Caco-2 (cell line): ENCODE results near the gene EIF4EBP3. TPM values are rescaled to one million over a fixed set of nuclear protein-coding genes. Genes with fewer than 3 reads are reported as not detected.
A peak's percentile ranks its signal among the peaks of the same experiment; 100 is the strongest.

Experiments
- BruUV-seq: library from RNA; stranded (reverse); fragments of 400-500 nt; replicated peaks from 2 replicates; lab custom pipeline; 2021; lab: Mats Ljungman, UMichigan
- CTCF ChIA-PET: fragments of 300-600 bp; sonication (Branson Sonifier 250); formaldehyde crosslinking; loops from one replicate; lab custom pipeline; 2022; ENCODE audit warnings: antibody characterized with exemption; lab: Charles Lee
- POLR2A ChIA-PET: fragments of 300-600 bp; sonication (Branson Sonifier 250); formaldehyde crosslinking; loops from one replicate; lab custom pipeline; 2022; ENCODE audit warnings: antibody characterized with exemption; lab: Charles Lee
- DNase-seq, 2 experiments: peaks; one replicate each; pipeline versions ENCODE4 v3.0.0 to v3.0.0-alpha.2; 2020 to 2022
- H3K27me3 ChIP-seq: replicated peaks from 2 replicates; pipeline ENCODE4 v1.6.0; 2011; ENCODE audit warnings: low read length; ENCODE audit not compliant: control insufficient read depth, insufficient read depth
- H3K36me3 ChIP-seq: 2 replicates; pipeline ENCODE4 v1.5.1; 2011; ENCODE audit warnings: low read length; ENCODE audit not compliant: control insufficient read depth, insufficient read depth
- H3K4me1 ChIP-seq: fragments of 250-450 bp; sonication (Bioruptor Pico); 2 replicates; pipeline ENCODE4 v1.5.1; 2020; ENCODE audit warnings: mild to moderate bottlenecking
- H3K4me3 ChIP-seq: 2 replicates; pipeline ENCODE4 v1.5.1; 2011; ENCODE audit warnings: low read depth, mild to moderate bottlenecking, control low read depth, low read length
- H3K9me3 ChIP-seq: fragments of 250-450 bp; sonication (Bioruptor Pico); 2 replicates; pipeline ENCODE4 v1.5.1; 2020; ENCODE audit warnings: mild to moderate bottlenecking, moderate library complexity
- H3K27ac Mint-ChIP-seq: one replicate; pipeline ENCODE4 v1.8.0; 2022; ENCODE audit warnings: mixed read lengths; ENCODE audit not compliant: unreplicated experiment
- H3K27me3 Mint-ChIP-seq: one replicate; pipeline ENCODE4 v1.8.0; 2022; ENCODE audit warnings: mixed read lengths; ENCODE audit not compliant: insufficient read depth, unreplicated experiment
- H3K36me3 Mint-ChIP-seq: one replicate; pipeline ENCODE4 v1.8.0; 2022; ENCODE audit warnings: mild to moderate bottlenecking, mixed read lengths; ENCODE audit not compliant: insufficient read depth, unreplicated experiment
- H3K4me1 Mint-ChIP-seq: one replicate; pipeline ENCODE4 v1.8.0; 2022; ENCODE audit warnings: low read depth, mixed read lengths; ENCODE audit not compliant: unreplicated experiment
- H3K4me3 Mint-ChIP-seq: one replicate; pipeline ENCODE4 v1.8.0; 2022; ENCODE audit warnings: mild to moderate bottlenecking, moderate library complexity, mixed read lengths; ENCODE audit not compliant: unreplicated experiment
- H3K9me3 Mint-ChIP-seq: one replicate; pipeline ENCODE4 v1.8.0; 2022; ENCODE audit warnings: mixed read lengths; ENCODE audit not compliant: unreplicated experiment
- CTCF ChIP-seq, 2 experiments: fragments of 200-600 bp in 1 of 2; IDR thresholded peaks; 1 replicate in 1 of 2; 2 replicates in 1 of 2; pipeline versions ENCODE4 v1.5.1 to v1.8.0; 2011 to 2022; ENCODE audit warnings: antibody characterized with exemption in 1 of 2, control low read depth in 1 of 2, inconsistent platforms in 1 of 2, low read depth in 1 of 2, low read length in 1 of 2, mild to moderate bottlenecking in 1 of 2, moderate library complexity in 1 of 2; ENCODE audit not compliant: insufficient read depth in 1 of 2, severe bottlenecking in 1 of 2, unreplicated experiment in 1 of 2
- intact Hi-C: fragments of 100-400 bp; cut with micrococcal nuclease; formaldehyde crosslinking; loops from one replicate; pipeline ENCODE4 v1.10.0; 2022; ENCODE audit not compliant: unreplicated experiment
- total RNA-seq: library from RNA; stranded (reverse); gene quantifications from 2 replicates; pipeline ENCODE4 v1.2.3, GENCODE V29; 2022

Gene EIF4EBP3
- total RNA-seq, 1 experiment from 2014 or later = 7.6 TPM

GRCh38 chr5:140550147-140551079 is 3.0 kb downstream of the EIF4EBP3 start:
- TF ChIP-seq CTCF (IDR thresholded peaks at IDR 0.05; ENCODE audit: insufficient read depth in 1 of 2, low read depth in 1 of 2, low read length in 1 of 2, severe bottlenecking in 1 of 2, unreplicated experiment in 1 of 2) = no peak
- peaks cover 28% of the 10 kb centered on the region for H3K4me1 Mint-ChIP-seq
- CTCF ChIA-PET = no interaction called here
- Histone ChIP-seq H3K36me3 (peaks cover 6% of the 10 kb centered on the region), H3K4me1 (peaks cover 13% of the 10 kb centered on the region), H3K4me3 (no peak overlapping the region), H3K27me3 (no peaks in the 10 kb centered on the region), H3K9me3 (no peaks in the 10 kb centered on the region)
- BruUV-seq = no TSS peak
- intact Hi-C loops = no loop called here
- DNase-seq = no peak
- H3K4me3 Mint-ChIP-seq = peak overlapping the region; percentile 5
- peak overlapping the region; percentile 64 for H3K27ac Mint-ChIP-seq
- H3K9me3 Mint-ChIP-seq = no peaks in the 10 kb centered on the region
- POLR2A ChIA-PET = no interaction called here
- H3K27me3 Mint-ChIP-seq = no peaks in the 10 kb centered on the region
- H3K36me3 Mint-ChIP-seq = peaks cover 92% of the 10 kb centered on the region

- TF ChIP-seq CTCF (IDR thresholded peaks at IDR 0.05; ENCODE audit: insufficient read depth in 1 of 2, low read depth in 1 of 2, low read length in 1 of 2, severe bottlenecking in 1 of 2, unreplicated experiment in 1 of 2) = no peak
- CTCF ChIA-PET = no interaction called here
- no peak overlapping the region for H3K4me3 ChIP-seq
- no peaks in the 10 kb centered on the region for H3K9me3 Mint-ChIP-seq
- peaks cover 32% of the 10 kb centered on the region for H3K4me1 Mint-ChIP-seq
- peaks cover 89% of the 10 kb centered on the region for H3K36me3 Mint-ChIP-seq
- POLR2A ChIA-PET = interaction anchor here (0.6 kb wide), 1 partner anchor 120 kb away, joined by 4 read pairs; no protein-coding TSS in a partner anchor
- no peaks in the 10 kb centered on the region for H3K27me3 ChIP-seq
- H3K4me3 Mint-ChIP-seq = no peak overlapping the region
- no peaks in the 10 kb centered on the region for H3K9me3 ChIP-seq
- peaks cover 10% of the 10 kb centered on the region for H3K4me1 ChIP-seq
- BruUV-seq = no TSS peak
- peaks cover 6% of the 10 kb centered on the region for H3K36me3 ChIP-seq
- no peak overlapping the region for H3K27ac Mint-ChIP-seq
- no peaks in the 10 kb centered on the region for H3K27me3 Mint-ChIP-seq
- DNase-seq = no peak
- intact Hi-C loops = no loop called here
Measured at GRCh38 chr5:140551872-140552271, 4.4 kb downstream of the EIF4EBP3 start.

GRCh38 chr5:140553657-140554056 is 6.2 kb downstream of the EIF4EBP3 start:
- Histone ChIP-seq H3K27me3 (no peaks in the 10 kb centered on the region), H3K4me1 (peaks cover 14% of the 10 kb centered on the region; the same call in 1 of the 2 replicates), H3K4me3 (no peak overlapping the region), H3K36me3 (peaks cover 6% of the 10 kb centered on the region), H3K9me3 (no peaks in the 10 kb centered on the region)
- H3K4me1 Mint-ChIP-seq = peaks cover 35% of the 10 kb centered on the region
- H3K27me3 Mint-ChIP-seq = no peaks in the 10 kb centered on the region
- TF ChIP-seq CTCF (IDR thresholded peaks at IDR 0.05; ENCODE audit: insufficient read depth in 1 of 2, low read depth in 1 of 2, low read length in 1 of 2, severe bottlenecking in 1 of 2, unreplicated experiment in 1 of 2) = no peak
- intact Hi-C loops = no loop called here
- no TSS peak for BruUV-seq
- peak overlapping the region; percentile 3 for H3K27ac Mint-ChIP-seq
- H3K9me3 Mint-ChIP-seq = no peaks in the 10 kb centered on the region
- H3K36me3 Mint-ChIP-seq = peaks cover 84% of the 10 kb centered on the region
- DNase-seq = no peak
- POLR2A ChIA-PET = no interaction called here
- H3K4me3 Mint-ChIP-seq = no peak overlapping the region
- CTCF ChIA-PET = interaction anchor here (0.6 kb wide), 1 partner anchor 208 kb away, joined by 4 read pairs; no protein-coding TSS in a partner anchor
